Stimulated activated CD4-positive, alpha-beta T cell treated with anti-CD3 and anti-CD28 coated beads, Interleukin-15, amount 100 ng/mL, for 1 hour (primary cell): ENCODE measurements around the gene JARID2.

Experiments
- DNase-seq, 2 donors: peaks; one replicate each; pipeline ENCODE4 v3.0.0-alpha.2; 2020; ENCODE audit warnings: low read depth in 1 of 2, low spot score in 1 of 2

The JARID2 gene

DNA sequence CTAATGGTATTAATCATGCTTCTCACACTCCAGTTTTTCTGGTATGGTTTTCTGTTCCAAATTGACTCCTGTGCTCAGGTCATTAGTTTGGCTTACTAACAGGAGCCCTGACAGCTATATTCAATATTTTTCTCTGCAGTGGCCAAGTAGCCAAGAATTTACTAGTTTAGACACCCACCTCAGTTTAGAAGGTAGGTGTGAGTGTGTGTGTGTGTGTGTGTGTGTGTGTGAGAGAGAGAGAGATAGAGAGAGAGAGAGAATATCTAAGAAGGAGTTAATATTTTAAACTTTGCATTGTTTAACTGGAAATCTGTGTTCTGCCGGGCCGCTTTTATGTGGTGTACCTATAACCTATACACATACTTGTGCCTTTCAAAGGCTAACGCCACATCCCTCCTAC lies 18.5 kb downstream of the JARID2 start:
- DNase-seq, result no peak

DNA sequence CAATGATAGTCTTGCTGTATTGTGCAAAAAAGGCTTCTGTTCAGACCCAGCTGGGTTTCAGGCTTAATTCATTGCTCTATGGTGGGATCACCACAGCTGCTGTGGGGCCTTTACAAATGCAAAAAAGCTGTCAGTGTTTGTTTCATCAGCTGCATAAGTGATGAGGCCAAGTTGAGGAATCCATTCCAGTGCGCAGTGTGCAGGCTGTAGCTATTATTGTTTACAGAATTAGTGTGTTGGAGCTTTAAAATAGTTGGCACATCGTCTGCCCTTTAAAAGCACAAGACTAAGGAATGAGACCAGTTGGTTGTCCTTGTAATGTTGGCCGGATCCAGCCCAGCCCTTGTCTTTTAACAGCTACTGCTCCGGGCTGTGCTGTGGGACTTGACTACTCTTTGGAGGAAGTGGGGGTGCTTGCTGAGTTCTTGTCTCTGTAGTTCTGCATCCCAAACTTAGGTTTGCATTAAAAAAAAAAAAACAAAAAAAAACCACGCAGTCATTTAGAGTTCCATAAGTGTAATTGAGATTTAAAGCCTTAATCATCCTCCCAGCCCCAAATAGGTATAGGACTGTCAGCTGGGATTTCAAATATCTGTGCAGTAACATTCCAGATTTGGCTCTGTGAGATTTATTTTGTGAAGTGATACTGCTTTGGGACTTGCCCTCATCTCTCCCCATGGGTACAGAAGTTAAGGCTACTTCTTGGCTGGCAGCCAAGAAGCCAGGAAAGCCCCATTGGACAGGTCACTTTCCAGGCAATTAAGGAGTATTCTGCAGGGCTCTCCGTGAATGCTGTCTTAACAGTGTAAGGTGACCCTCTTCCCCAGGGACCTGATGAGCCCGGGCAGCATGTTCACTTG lies 19.3 kb downstream of the JARID2 start:
- no peak for DNase-seq

DNA sequence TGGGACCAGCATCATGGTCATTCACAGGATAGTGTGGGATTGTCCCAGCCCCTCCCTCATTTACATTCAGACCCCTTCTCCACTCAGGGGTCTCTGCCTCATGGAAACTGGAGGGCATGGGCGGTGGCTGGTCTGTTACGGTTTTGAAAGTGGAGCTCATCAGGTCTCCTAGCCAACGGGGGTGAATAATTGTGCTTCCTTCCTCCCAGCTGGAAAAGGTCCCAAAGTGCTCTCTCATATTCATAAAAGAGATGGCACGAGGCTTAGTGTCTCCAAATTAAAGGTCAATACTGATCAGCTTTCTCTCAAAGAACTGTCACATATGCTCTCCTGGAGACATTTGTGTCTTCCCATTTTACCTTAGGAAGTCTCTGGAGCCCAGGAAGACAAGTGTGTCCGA lies 19.9 kb downstream of the JARID2 start:
- no peak for DNase-seq

DNA sequence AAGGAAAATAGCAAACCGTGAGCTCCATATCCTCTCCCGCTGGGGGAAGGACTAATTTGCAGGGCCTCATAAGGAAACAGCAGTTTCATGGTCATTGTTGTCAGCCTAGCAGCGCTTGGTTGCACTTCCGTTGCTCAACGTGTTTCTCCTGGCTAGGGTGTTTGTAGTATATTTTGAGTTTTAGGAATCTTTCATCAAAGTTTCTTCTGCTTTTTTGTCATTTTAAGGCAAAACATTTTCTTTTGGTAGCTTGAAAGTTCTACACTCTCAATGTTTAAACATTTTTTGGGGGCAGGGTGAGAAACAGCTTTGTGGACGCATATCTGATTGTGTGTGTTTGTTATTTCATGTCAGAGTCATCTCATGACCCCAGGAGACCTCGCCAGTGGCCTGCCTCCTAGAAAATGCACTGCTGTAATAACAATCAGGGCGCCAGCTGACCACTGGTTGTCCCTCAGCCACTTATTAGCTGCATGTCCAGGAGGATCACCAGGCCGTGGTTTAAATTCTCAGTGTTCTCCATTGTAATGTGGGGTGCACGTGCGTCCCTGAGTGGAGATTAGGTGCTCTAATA lies 20.6 kb downstream of the JARID2 start:
- no peak for DNase-seq

DNA sequence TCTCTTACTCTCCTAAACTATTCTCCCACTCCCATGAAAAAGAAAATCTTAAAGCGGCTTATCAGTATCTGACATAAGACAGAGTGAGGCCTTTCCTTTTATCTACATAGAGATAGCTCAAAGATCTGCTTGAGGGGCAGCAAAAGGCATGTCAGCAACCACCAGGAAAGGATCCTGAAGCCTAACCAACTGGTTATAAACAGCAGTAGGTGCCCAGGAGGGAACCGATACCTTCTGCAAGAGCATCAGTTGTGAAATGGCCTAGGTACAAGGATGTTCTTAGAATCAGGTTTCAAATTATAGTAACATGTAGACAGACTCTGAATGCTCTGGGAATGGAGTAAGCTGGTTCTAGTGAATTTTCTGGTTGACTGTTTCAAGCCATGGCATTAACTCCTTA lies 21.4 kb downstream of the JARID2 start:
- no peak for DNase-seq

DNA sequence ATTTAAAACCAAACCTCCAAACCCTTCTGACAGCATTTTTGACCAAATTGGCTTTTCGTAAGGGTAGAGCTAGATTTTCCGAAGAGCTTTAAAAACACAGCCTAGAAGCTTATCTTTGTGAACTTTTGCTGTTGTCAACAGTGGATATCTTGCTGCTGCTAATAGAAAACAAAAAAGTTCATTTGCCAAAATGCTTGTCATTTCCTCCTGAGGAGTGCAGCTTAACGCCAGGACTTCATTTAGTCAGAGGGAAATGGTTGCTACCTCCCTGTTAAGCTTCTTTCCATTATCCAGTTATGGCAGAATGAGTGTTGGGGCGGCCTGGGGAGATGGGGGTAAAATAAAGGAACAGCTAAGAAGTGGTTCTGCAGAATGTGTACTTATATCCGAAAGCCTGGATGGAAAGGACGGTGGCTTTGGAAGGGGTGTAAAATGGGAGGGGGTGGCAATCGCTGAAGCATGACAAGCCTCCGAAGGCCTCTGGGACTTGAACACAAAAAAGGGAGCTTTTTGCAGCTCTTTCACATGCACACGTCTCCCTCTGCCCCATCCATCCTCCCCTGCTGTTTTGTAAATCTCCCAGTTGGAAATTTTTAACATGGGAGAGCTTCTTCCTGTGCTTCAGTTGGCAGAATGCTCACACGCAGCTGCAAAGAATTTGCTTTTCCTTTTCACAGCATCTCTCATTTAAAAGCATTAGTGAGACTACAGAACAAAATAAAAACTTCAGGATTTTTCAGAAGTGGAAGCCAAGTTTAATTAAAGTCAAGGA lies 22.5 kb downstream of the JARID2 start:
- DNase-seq, result no peak

DNA sequence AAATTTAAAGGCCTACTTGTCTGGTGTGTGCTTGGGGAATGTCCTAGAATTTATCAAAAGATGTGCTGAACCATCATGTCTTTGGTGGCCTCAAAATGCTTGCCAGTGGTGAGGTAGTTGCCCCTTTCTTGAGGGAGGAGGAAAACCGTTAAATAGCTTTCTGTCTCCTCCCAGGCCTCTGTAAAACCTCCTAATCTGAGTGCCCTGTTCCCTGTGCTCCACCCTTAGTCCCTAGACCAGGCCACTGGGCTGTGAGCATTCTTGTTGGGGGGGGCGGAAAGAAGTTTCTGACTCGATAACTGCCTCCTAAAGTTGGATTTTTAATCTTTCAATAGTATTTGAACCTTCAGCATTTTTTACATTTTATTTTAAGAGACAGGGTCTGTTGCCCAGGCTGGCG lies 23.1 kb downstream of the JARID2 start:
- no peak for DNase-seq

DNA sequence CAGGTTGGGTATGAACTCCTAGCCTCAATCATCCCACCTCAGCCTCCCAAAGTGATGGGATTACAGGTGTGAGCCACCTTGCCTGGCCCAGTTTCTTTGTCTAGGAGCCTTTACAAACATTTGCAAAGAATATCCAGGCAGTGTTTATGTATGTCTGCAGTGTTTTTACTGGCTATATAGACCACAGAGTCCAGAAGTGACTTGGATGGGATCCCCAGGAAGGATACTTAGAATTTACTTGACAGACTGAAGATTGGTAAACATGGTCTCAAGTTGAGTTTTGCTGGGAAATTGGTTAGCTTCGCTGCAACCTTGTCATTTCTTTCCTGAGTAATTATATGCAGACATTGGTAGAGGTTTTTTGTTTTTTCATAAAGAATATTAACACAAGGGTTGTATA lies 23.8 kb downstream of the JARID2 start:
- DNase-seq, result no peak

DNA sequence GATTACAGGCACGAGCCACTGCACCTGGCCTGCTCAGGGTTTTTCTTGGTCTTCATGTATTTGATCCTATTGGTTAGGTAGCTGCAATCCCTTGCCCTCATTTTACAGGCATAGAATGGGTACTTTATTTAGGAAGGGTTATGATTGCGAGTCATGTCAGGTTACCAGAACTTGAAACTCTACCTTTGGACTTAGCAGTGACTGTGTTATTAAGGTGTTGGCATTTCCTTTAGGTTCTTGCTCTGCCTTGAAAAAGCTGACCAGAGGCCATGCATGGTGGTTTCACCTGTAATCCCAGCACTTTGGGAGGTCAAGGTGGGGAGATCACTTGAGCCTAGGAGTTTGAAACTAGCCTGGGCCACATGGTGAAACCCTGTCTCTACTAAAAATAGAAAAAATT lies 24.5 kb downstream of the JARID2 start:
- DNase-seq, result no peak

DNA sequence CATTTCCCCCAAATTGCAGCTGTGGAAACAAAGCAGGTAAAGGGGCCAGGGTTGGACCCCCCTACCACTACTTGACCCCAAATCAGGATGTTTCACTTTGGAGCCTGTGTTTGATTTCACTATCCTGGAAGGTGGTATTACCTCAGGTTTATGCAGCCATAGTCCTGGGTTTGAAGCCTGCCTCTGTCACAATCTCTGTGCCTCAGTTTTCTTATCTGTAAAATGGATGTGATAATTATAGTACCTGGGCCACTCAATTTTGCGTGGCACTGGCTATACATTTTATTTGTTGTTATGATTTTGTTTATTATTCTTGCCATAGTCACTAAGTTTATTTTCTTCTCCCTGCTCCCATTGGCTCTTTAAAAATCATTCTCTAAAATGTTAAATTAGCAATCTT lies 26.7 kb downstream of the JARID2 start:
- no peak for DNase-seq

DNA sequence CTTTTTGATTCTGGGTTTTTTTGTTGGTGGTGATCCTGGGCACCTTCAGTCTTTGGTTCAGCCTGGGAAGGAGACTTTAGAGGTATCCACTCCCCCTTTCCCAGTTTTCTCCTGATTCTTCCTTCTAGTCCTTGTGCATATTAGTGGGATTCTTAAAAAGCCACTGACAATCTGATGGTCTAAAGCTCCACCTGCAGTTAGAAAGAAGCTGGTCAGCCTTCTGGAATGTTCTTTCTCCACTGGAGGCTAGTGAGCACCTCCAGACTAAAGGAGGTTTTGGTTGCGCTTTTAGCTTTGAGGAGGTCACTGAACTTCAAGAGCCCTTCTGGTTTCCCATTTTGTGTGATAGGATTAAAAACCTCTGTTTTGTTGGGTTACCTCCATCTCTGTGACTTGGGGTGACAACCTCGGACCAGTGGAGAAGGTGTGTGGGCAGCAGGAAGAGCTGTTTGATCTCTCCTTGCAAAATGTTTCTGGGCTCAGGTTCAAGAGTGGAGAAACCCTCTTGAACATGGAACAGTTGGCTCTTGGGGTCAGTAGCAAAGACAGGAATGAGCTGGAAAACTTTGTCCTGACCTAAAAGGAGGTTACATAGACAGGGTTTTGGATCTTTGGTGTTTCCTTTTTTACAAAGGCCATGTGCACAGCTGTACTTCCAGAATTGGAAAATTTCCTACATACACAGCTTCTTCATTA lies 29.0 kb downstream of the JARID2 start:
- DNase-seq, result no peak

DNA sequence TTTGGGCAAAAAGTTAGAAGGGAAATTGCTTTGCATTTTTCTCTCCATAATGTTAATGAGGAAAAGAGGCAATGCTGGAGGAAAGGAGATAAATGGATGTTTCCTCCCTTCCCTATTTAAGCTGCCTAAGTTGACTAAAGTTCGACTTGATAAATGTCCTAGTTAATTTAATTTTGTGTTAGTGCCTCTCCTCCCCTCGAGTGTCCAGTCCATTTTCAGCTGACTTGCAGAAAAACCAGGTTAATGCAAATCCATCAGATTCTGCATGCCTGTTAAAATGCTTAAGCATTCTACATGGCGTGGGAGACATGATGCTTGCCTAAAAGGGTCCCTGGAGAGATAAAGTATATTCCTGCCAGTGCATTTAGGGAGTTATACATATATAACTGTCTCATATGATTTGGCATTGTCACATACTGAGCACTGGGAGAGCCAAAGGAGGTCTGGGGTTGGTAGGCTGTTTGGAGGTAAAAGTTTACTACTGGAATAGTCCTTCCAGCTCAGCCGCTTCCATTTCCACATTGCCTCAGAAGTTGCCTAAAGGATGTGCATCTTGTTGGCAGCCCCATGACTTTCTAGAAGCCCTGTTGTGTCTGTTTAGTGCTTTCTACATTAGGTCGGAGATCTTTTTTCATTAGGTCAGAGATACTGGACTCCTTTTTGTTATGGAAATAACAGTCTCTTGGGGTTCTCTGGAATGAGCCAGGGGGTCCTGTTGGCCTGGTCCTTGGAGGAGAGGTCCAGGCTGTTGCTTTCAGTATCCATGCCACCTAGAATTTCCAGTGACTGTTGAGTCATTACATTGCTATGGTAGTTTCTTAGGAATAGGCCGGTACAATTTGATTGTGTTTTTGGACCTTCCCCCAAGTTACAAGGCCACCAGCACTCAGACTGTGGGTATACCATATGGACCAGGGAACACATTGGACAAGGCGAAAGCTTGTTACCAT lies 30.4 kb downstream of the JARID2 start:
- no peak for DNase-seq

DNA sequence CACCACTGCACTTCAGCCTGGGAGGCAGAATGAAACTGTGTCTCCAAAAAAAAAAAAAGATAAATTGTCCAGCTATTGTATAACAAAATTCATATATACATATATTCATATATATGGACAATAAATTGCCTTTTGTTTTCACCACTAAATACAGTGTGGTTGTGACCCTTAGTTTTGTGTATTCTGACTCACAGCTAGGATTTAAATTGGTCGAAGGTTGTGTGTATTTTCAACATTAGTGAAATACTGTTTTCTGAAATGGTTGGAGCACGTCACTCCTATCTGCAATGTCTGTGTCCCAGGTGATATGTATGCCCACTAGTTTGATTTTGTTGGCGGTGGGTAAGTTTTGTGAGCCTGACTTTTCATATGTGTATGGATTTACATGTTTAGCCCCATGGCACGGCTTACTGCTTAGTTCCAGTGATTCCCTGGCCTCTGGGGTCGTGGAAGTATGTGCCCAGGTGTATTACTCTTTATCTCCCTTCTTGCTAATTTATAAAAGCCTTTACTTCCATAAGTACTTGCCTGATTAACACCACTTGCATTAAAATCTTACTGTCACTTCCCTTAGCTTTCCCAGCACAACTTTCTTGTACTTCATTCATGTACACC lies 33.3 kb downstream of the JARID2 start:
- DNase-seq, result no peak

DNA sequence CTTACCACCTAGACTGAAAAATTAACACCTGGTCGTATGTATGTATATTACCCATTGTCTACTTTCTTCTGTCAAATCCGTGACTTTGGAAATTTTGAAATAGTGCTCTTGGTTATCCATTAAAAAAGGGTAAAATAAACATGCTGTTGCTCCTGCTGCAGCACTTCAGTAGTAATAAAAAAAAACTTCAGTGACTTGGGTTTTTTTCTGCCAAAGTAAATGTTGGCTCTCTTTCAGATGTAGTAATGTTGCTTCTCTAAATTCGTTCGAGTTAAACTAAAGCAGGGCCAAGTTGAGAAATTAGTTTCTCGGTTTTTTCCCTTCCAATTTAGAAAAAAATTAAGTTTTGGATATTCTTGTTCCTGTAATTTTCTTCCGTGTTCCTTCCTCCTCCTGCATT lies 34.2 kb downstream of the JARID2 start:
- DNase-seq, result no peak

DNA sequence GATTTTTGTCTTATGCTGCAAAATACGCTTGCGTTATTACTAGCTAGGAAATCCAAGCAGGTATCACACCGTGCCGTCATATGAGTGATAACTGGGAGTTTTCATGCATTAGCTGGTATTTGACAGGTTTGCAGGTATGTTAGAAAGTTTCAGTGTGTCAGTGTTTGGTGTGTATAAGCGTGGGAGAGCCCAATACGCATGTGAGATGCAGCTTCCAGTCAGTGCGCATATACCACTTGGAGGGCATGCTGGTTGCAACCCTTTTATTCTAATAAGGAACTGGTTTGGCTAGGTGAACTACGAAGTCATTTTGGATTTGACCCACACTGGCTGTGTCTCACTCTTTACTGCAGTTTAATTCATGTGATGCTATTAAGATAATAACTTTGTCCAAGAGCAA lies 35.1 kb downstream of the JARID2 start:
- DNase-seq, result no peak

DNA sequence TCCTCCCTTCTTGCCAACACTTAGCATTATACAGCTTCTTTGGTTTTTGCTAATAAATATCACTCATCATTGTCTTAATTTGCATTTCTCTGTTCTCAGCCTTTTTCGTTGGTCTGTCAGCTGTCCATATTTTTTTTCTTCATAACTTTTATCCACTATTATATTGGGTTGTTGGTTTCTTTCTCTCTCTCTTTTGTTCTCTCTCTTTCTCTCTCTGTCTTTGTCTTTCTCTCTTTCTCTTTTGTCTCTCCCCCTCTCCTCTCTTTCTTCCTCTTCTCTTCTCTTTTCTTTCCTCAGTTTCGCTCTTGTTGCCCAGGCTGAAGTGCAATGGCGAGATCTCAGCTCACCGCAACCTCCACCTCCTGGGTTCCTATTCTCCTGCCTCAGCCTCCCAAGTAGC lies 36.5 kb downstream of the JARID2 start:
- no peak for DNase-seq

DNA sequence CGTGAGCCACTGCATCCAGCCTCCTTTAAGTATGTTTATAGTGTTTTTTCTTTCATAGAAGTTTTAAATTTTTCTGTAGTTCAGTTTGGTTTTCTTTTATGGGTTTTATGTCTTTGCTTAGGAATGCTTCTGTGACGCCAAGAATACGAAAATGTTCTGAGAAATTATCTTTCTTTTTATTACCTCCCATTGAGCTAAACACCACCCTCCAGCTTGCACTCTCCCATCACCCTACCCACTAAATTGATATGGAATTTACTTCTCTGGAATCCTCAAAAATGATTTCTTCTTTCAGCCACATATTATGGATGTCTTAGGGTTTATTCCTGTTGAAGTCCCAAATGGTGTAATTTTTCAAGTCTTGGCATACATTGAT lies 38.1 kb downstream of the JARID2 start:
- DNase-seq, result no peak

DNA sequence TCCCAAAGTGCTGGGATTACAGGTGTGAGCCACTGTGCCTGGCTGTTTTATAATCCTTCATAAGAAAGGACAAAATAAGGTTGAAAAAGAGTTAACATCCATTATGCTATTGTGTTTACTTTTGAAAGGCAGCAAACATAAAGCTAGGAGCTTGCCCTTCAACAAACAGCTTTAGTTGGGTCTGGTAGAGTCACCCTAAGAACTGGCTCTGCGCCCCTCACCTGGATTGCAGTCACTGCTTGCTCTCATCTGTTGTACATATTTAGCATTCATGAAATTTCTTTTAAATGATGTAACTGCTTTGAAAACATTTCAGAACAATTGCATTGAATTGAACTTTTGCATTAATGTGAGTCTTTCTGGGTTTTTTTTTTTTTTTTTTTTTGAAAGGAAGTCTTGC lies 38.9 kb downstream of the JARID2 start:
- no peak for DNase-seq

DNA sequence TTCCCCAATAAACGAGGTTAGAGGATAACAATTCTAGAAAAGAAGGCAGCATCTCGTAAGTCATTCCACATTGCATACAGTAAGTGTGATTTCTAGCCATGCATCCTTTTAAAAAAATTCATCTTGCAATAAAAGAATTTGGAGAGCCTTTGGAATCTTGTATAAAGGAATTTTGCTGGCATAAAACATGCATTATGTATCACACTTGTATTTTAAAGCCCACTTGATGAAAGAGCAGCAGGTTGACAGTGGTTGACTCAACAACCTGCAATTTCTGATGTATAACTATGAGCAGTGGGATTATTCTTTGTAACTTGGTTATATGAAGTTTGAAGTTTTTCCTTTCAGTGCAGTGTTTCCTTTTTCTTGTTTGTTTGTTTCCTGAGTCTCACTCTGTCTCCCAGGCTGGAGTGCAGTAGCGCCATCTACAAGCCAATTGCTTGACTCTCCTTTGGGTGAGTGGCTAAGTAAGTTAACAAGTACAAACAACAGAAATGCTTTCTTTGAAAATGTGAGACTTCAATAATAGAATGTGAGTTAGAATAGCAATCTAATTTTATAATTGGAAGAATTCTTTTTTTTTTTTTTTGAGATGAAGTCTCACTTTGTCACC lies 39.9 kb downstream of the JARID2 start:
- no peak for DNase-seq
